Hepatic stellate cell (primary cell): ENCODE measurements around the gene GFOD1.
"Not testable (repeated sequence)": the region's sequence is repeated elsewhere in the genome, so short reads cannot be mapped to it uniquely, and the experiment has no call there.

ENCODE experiments used
- DNase-seq: peaks from one replicate; pipeline ENCODE4 v3.0.0; 2011; ENCODE audit warnings: low spot score

GFOD1 gene

GRCh38 chr6:13463941-13464340, 23.5 kb downstream of the GFOD1 start:
- DNase-seq, result no peak

- DNase-seq, result no peak
These were observed 24.1 kb downstream of the GFOD1 start for GRCh38 chr6:13463328-13463717.

- no peak for DNase-seq
These were observed 24.7 kb downstream of the GFOD1 start for GRCh38 chr6:13462458-13463327.

GRCh38 chr6:13461805-13462204, 25.6 kb downstream of the GFOD1 start:
- no peak for DNase-seq

GRCh38 chr6:13461307-13461706, 26.1 kb downstream of the GFOD1 start:
- DNase-seq, result no peak

GRCh38 chr6:13460289-13460688, 27.1 kb downstream of the GFOD1 start:
- DNase-seq, result not testable (repeated sequence)

GRCh38 chr6:13457577-13457976, 29.8 kb downstream of the GFOD1 start:
- DNase-seq, result no peak

GRCh38 chr6:13455552-13455966, 31.8 kb downstream of the GFOD1 start:
- no peak for DNase-seq

- no peak for DNase-seq
These were observed 32.8 kb downstream of the GFOD1 start for GRCh38 chr6:13454286-13455221.

GRCh38 chr6:13453771-13454251, 33.6 kb downstream of the GFOD1 start:
- no peak for DNase-seq

GRCh38 chr6:13453153-13453552, 34.2 kb downstream of the GFOD1 start:
- DNase-seq, result no peak

- no peak for DNase-seq
These were observed 34.9 kb downstream of the GFOD1 start for GRCh38 chr6:13452346-13453117.

GRCh38 chr6:13451181-13451895, 36.1 kb downstream of the GFOD1 start:
- DNase-seq, result no peak

GRCh38 chr6:13450628-13451027, 36.8 kb downstream of the GFOD1 start:
- no peak for DNase-seq

GRCh38 chr6:13447949-13448724, 39.3 kb downstream of the GFOD1 start:
- no peak for DNase-seq

GRCh38 chr6:13446381-13446780, 41.0 kb downstream of the GFOD1 start:
- DNase-seq, result no peak

- DNase-seq, result no peak
These were observed 41.7 kb downstream of the GFOD1 start for GRCh38 chr6:13445744-13446115.

- no peak for DNase-seq
These were observed 42.2 kb downstream of the GFOD1 start for GRCh38 chr6:13445005-13445743.

GRCh38 chr6:13444604-13445003, 42.8 kb downstream of the GFOD1 start:
- no peak for DNase-seq

GRCh38 chr6:13443978-13444377, 43.4 kb downstream of the GFOD1 start:
- DNase-seq, result not testable (repeated sequence)
